Measurements from ENCODE around the gene TEX44.
A peak's percentile ranks its signal among the peaks of the same experiment; 100 is the strongest.

Gene TEX44

GRCh38 chr2:231642631-231643494 is 50.2 kb downstream of the TEX44 start:
- Histone ChIP-seq H3K4me2 (ENCODE audit: low read length) (peak overlapping the region; percentile 76), H3K9me3 (replicated peaks; ENCODE audit: low read length) (no peaks in the 10 kb centered on the region), H3K27me3 (ENCODE audit: control insufficient read depth, insufficient read depth, low read length) (no peaks in the 10 kb centered on the region), H3K4me3 (ENCODE audit: low read length) (peak overlapping the region; percentile 56), H3K9ac (ENCODE audit: low read depth, low read length) (peak overlapping the region; percentile 67), H3K4me1 (ENCODE audit: control insufficient read depth, insufficient read depth, low read length) (peaks cover 23% of the 10 kb centered on the region), H3K36me3 (ENCODE audit: insufficient read depth, low read length) (no peaks in the 10 kb centered on the region)

GRCh38 chr2:231643495-231643888 is 50.8 kb downstream of the TEX44 start:
- Histone ChIP-seq H3K4me3 (ENCODE audit: low read length) (no peak overlapping the region), H3K9me3 (replicated peaks; ENCODE audit: low read length) (no peaks in the 10 kb centered on the region), H3K36me3 (ENCODE audit: insufficient read depth, low read length) (no peaks in the 10 kb centered on the region), H3K4me2 (ENCODE audit: low read length) (peak overlapping the region; percentile 76), H3K4me1 (ENCODE audit: control insufficient read depth, insufficient read depth, low read length) (peaks cover 23% of the 10 kb centered on the region), H3K27me3 (ENCODE audit: control insufficient read depth, insufficient read depth, low read length) (no peaks in the 10 kb centered on the region), H3K9ac (ENCODE audit: low read depth, low read length) (peak overlapping the region; percentile 67)

Data from skeletal muscle satellite cell (primary cell).